ENCODE measurements around the gene GIT2. TPM values are rescaled to one million over a fixed set of nuclear protein-coding genes. Genes with fewer than 3 reads are reported as not detected.

Gene GIT2
- total and polyA plus RNA-seq, 2 of the 13 experiments (the other 11 are each of a cell fraction or from before 2014, with no cell fraction given): 18.4 to 19.8 TPM

GRCh38 chr12:110010853-110011723, 14.9 kb upstream of the GIT2 start (continued):
- no peak for TF ChIP-seq GMEB2 (CRISPR knock-in tag; IDR thresholded peaks at IDR 0.05; ENCODE audit: low read depth)
- TF ChIP-seq SMC3 (IDR thresholded peaks at IDR 0.05; ENCODE audit: low read length): 0 out of 2 replicates have a peak, but pooled peaks have one; percentile 2
- TF ChIP-seq NFATC3 (CRISPR knock-in tag; IDR thresholded peaks at IDR 0.05): no peak
- 0 out of 2 replicates have a peak, but pooled peaks have one; percentile 31 for TF ChIP-seq ZNF292 (CRISPR knock-in tag; IDR thresholded peaks at IDR 0.05; ENCODE audit: borderline replicate concordance, low read depth)
- peak; percentile 61 for TF ChIP-seq SALL1 (CRISPR knock-in tag; IDR thresholded peaks at IDR 0.05)
- TF ChIP-seq POLR2AphosphoS5 (IDR thresholded peaks at IDR 0.05; ENCODE audit: low read depth, low read length): no peak
- TF ChIP-seq HNF4A (CRISPR knock-in tag; IDR thresholded peaks at IDR 0.05): peak; percentile 91
- TF ChIP-seq ZNF556 (CRISPR knock-in tag; IDR thresholded peaks at IDR 0.05; ENCODE audit: borderline replicate concordance): 0 out of 2 replicates have a peak, but pooled peaks have one; percentile 30
- no peak for TF ChIP-seq FIP1L1 (IDR thresholded peaks at IDR 0.05; ENCODE audit: borderline replicate concordance, insufficient read depth, low read depth, low read length)
- no peak for TF ChIP-seq ZNF33B (CRISPR knock-in tag; IDR thresholded peaks at IDR 0.05)
- no peak for TF ChIP-seq NFE2 (CRISPR knock-in tag; IDR thresholded peaks at IDR 0.05)
- no peak for TF ChIP-seq ZBTB26 (CRISPR knock-in tag; IDR thresholded peaks at IDR 0.05; ENCODE audit: borderline replicate concordance)
- no peak for TF ChIP-seq ZNF138 (CRISPR knock-in tag; IDR thresholded peaks at IDR 0.05; ENCODE audit: low read depth)
- TF ChIP-seq ZNF761 (CRISPR knock-in tag; conservative IDR thresholded peaks at IDR 0.05): 0 out of 2 replicates have a peak, but pooled peaks have one; percentile 30
- TF ChIP-seq RARG (CRISPR knock-in tag; IDR thresholded peaks at IDR 0.05; ENCODE audit: low read depth): no peak
- TF ChIP-seq JUN (CRISPR knock-in tag; IDR thresholded peaks at IDR 0.05): no peak
- TF ChIP-seq DMAP1 (CRISPR knock-in tag; IDR thresholded peaks at IDR 0.05): no peak
- no peak for TF ChIP-seq FOSL1 (CRISPR knock-in tag; IDR thresholded peaks at IDR 0.05; ENCODE audit: borderline replicate concordance)
- TF ChIP-seq ZZZ3 (CRISPR knock-in tag; IDR thresholded peaks at IDR 0.05; ENCODE audit: borderline replicate concordance): no peak
- no peak for TF ChIP-seq MLXIP (CRISPR knock-in tag; IDR thresholded peaks at IDR 0.05; ENCODE audit: borderline replicate concordance)
- TF ChIP-seq ZNF747 (CRISPR knock-in tag; IDR thresholded peaks at IDR 0.05; ENCODE audit: borderline replicate concordance): no peak
- TF ChIP-seq ZNF12 (CRISPR knock-in tag; IDR thresholded peaks at IDR 0.05): no peak

All from HepG2 (cell line).